Measurements from ENCODE around the gene GRID1. TPM values are rescaled to one million over a fixed set of nuclear protein-coding genes. Genes with fewer than 3 reads are reported as not detected.

GRID1 gene
- total RNA-seq, 1 donor from 2014 or later = 7.1 TPM

- H3K27me3 ChIP-seq = no peaks in the 10 kb centered on the region
- no peaks in the 10 kb centered on the region for H3K36me3 ChIP-seq
- H3K4me3 ChIP-seq = no peak overlapping the region
- no peaks in the 10 kb centered on the region for H3K4me1 ChIP-seq
- TF ChIP-seq CTCF (IDR thresholded peaks at IDR 0.05) (no peak), POLR2A (IDR thresholded peaks at IDR 0.05) (no peak), POLR2AphosphoS5 (IDR thresholded peaks at IDR 0.05; ENCODE audit: insufficient read depth in 1 of 2, low read depth in 1 of 2) (no peak)
- H3K9me3 ChIP-seq = no peaks in the 10 kb centered on the region
- no peak overlapping the region for H3K27ac ChIP-seq
- intact Hi-C loops (cut with DNase I) = no loop called here
- peak in 1 of 2 donors; percentile 22 for DNase-seq (ENCODE audit: extremely low spot score in 2 of 2)
Measured at GRCh38 chr10:86001521-86001920, 365.1 kb downstream of the GRID1 start.

- intact Hi-C loops (cut with DNase I) = loop anchor here (5.0 kb wide), 1 partner anchor 150 kb away; no protein-coding TSS in a partner anchor
Measured at GRCh38 chr10:85997544-85997943, 369.1 kb downstream of the GRID1 start.

GRCh38 chr10:85995791-85996190, 370.8 kb downstream of the GRID1 start:
- Histone ChIP-seq H3K4me1 (no peaks in the 10 kb centered on the region), H3K27me3 (no peaks in the 10 kb centered on the region), H3K9me3 (no peaks in the 10 kb centered on the region), H3K4me3 (no peak overlapping the region), H3K27ac (no peak overlapping the region), H3K36me3 (no peaks in the 10 kb centered on the region)
- no peak for TF ChIP-seq POLR2AphosphoS5 (IDR thresholded peaks at IDR 0.05; ENCODE audit: insufficient read depth in 1 of 2, low read depth in 1 of 2)
- no peak for TF ChIP-seq CTCF (IDR thresholded peaks at IDR 0.05)
- TF ChIP-seq POLR2A (IDR thresholded peaks at IDR 0.05) = no peak
- intact Hi-C loops (cut with DNase I) = loop anchor here (5.0 kb wide), 1 partner anchor 148 kb away; no protein-coding TSS in a partner anchor
- no peak for DNase-seq (ENCODE audit: extremely low spot score in 2 of 2)

More at GRCh38 chr10:85997544-85997943, 369.1 kb downstream of the GRID1 start:
- TF ChIP-seq POLR2AphosphoS5 (IDR thresholded peaks at IDR 0.05; ENCODE audit: insufficient read depth in 1 of 2, low read depth in 1 of 2) = no peak
- TF ChIP-seq POLR2A (IDR thresholded peaks at IDR 0.05) = no peak
- no peak for TF ChIP-seq CTCF (IDR thresholded peaks at IDR 0.05)
- no peaks in the 10 kb centered on the region for H3K27me3 ChIP-seq
- no peaks in the 10 kb centered on the region for H3K36me3 ChIP-seq
- DNase-seq (ENCODE audit: extremely low spot score in 2 of 2) = no peak
- H3K27ac ChIP-seq = no peak overlapping the region
- no peak overlapping the region for H3K4me3 ChIP-seq
- no peaks in the 10 kb centered on the region for H3K9me3 ChIP-seq
- H3K4me1 ChIP-seq = no peaks in the 10 kb centered on the region

- no peaks in the 10 kb centered on the region for H3K9me3 ChIP-seq
- no peaks in the 10 kb centered on the region for H3K27me3 ChIP-seq
- H3K36me3 ChIP-seq = no peaks in the 10 kb centered on the region
- no peak overlapping the region for H3K4me3 ChIP-seq
- TF ChIP-seq POLR2AphosphoS5 (IDR thresholded peaks at IDR 0.05; ENCODE audit: insufficient read depth in 1 of 2, low read depth in 1 of 2) (no peak), CTCF (IDR thresholded peaks at IDR 0.05) (no peak), POLR2A (IDR thresholded peaks at IDR 0.05) (no peak)
- DNase-seq (ENCODE audit: extremely low spot score in 2 of 2) = peak in 1 of 2 donors; percentile 56
- no peaks in the 10 kb centered on the region for H3K4me1 ChIP-seq
- intact Hi-C loops (cut with DNase I) = no loop called here
- no peak overlapping the region for H3K27ac ChIP-seq
Measured at GRCh38 chr10:85993840-85994507, 372.6 kb downstream of the GRID1 start.

GRCh38 chr10:85993140-85993539, 373.5 kb downstream of the GRID1 start:
- H3K36me3 ChIP-seq = no peaks in the 10 kb centered on the region
- H3K27me3 ChIP-seq = no peaks in the 10 kb centered on the region
- intact Hi-C loops (cut with DNase I) = no loop called here
- TF ChIP-seq POLR2AphosphoS5 (IDR thresholded peaks at IDR 0.05; ENCODE audit: insufficient read depth in 1 of 2, low read depth in 1 of 2) = no peak
- no peaks in the 10 kb centered on the region for H3K9me3 ChIP-seq
- no peak for DNase-seq (ENCODE audit: extremely low spot score in 2 of 2)
- H3K27ac ChIP-seq = no peak overlapping the region
- no peak overlapping the region for H3K4me3 ChIP-seq
- no peaks in the 10 kb centered on the region for H3K4me1 ChIP-seq
